ENCODE measurements around the gene RMRP. TPM values are rescaled to one million over a fixed set of nuclear protein-coding genes. Genes with fewer than 3 reads are reported as not detected.
A peak's percentile ranks its signal among the peaks of the same experiment; 100 is the strongest.

The RMRP gene
- total and polyA plus RNA-seq, 3 experiments from 2014 or later: 7,718 to 11,549 TPM; not detected in 1

DNA sequence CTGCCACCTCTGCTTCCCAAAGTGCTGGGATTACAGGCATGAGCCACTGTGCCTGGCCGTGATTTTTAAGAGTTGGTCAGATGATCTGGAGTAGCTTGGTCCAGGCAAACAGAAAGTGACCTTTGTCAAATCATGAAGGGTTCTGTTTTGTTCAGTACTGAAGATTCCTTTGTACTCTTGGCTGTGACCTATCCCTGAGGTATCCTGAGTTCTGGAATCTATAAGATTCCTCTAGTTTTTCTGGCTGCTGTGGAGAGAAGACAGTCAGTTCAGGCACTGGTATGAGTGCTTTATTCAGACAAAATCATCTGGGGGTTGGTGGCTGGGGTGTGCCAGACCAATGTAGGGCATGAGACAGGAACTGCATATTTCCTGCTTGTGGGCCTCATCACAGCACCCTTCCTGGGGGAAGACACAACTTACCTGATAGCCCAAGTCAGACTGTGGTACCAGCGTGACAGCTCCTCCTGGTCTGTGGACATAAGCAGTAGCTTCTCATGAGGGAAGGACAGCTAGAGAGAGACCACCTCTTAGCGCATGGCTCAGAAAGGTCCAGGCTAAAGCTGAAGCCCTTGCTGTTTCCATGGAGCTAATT is 4.0 kb upstream of the RMRP start:
- CTCF ChIA-PET: interaction anchor here (0.9 to 10.0 kb wide), 10 partner anchors 16 to 221 kb away, joined by 3 to 162 read pairs (median 4); partner anchors contain the start of genes CREB3, SIT1 and TLN1
- peaks cover 10% of the 10 kb centered on the region for H3K36me3 ChIP-seq (ENCODE audit: insufficient read depth, low read length)
- peaks cover 74 to 93% (median 89%) of the 10 kb centered on the region in 3 donors for H3K4me1 Mint-ChIP-seq
- H3K9me3 Mint-ChIP-seq: peaks cover 0 to 6% (median 4%) of the 10 kb centered on the region in 5 donors
- peak overlapping the region; percentile 24 for H3K4me3 ChIP-seq (ENCODE audit: low read length)
- H3K27ac ChIP-seq (ENCODE audit: low read depth, low read length): peak overlapping the region; percentile 7
- POLR2A ChIA-PET: interaction anchor here (1.1 to 1.2 kb wide), 2 partner anchors 15 to 58 kb away, joined by 3 read pairs; no protein-coding TSS in a partner anchor
- H3K36me3 Mint-ChIP-seq: peaks cover 11 to 29% (median 13%) of the 10 kb centered on the region in 3 donors
- H3K4me1 ChIP-seq (ENCODE audit: insufficient read depth, low read length): peaks cover 70% of the 10 kb centered on the region
- peaks cover 4 to 10% of the 10 kb centered on the region in 2 donors for H3K27me3 Mint-ChIP-seq
- H3K4me3 Mint-ChIP-seq: peak overlapping the region; percentile 72 to 91 (median 84)
- H3K9me3 ChIP-seq (ENCODE audit: low read length): no peaks in the 10 kb centered on the region
- no peaks in the 10 kb centered on the region for H3K27me3 ChIP-seq (ENCODE audit: insufficient read depth, low read length, poor library complexity, severe bottlenecking)
- DNase-seq: peak in 4 of 5 donors; percentile 28 to 68 (median 53)
- H3K27ac Mint-ChIP-seq: peak overlapping the region; percentile 83 to 100 (median 99)

DNA sequence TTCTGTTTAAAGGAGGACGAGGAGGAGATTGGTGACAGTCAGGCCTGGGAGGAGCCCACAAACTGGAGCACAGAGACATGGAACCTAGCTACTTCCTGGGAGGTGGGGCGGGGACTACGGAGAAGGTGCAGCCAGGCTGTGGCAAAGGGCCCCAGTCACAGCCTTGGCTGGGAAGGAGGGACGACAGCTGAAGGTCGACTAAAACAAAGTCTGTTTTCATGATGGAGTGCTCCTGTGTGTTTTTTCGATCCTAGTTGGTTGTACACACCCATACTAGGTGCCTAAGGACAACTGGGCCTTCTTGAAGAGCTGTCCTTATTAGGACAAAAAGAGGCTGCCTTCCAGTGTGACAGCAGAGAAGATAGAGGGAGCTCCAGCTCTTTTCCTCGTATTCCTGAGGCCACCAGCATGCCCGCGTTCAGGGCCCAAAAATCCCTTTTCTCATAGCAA is 3.2 kb upstream of the RMRP start:
- no peak overlapping the region for H3K4me3 ChIP-seq (ENCODE audit: low read length)
- ChIA-PET POLR2A (interaction anchor here (0.6 to 1.5 kb wide), 4 partner anchors 12 to 57 kb away, joined by 3 to 6 read pairs (median 3); no protein-coding TSS in a partner anchor), CTCF (interaction anchor here (0.9 to 10.0 kb wide), 14 partner anchors 15 to 544 kb away, joined by 3 to 162 read pairs (median 4); partner anchors contain the start of genes CREB3, SIT1 and TLN1)
- peaks cover 10% of the 10 kb centered on the region for H3K36me3 ChIP-seq (ENCODE audit: insufficient read depth, low read length)
- peak overlapping the region; percentile 40 to 100 (median 98) for H3K27ac Mint-ChIP-seq
- peaks cover 81 to 95% (median 93%) of the 10 kb centered on the region in 3 donors for H3K4me1 Mint-ChIP-seq
- H3K27me3 Mint-ChIP-seq: peaks cover 4 to 10% of the 10 kb centered on the region in 2 donors
- H3K9me3 ChIP-seq (ENCODE audit: low read length): no peaks in the 10 kb centered on the region
- H3K9me3 Mint-ChIP-seq: peaks cover 0 to 6% (median 4%) of the 10 kb centered on the region in 5 donors
- DNase-seq: no peak
- H3K4me3 Mint-ChIP-seq: peak overlapping the region; percentile 30 to 97 (median 70)
- H3K4me1 ChIP-seq (ENCODE audit: insufficient read depth, low read length): peaks cover 73% of the 10 kb centered on the region
- no peaks in the 10 kb centered on the region for H3K27me3 ChIP-seq (ENCODE audit: insufficient read depth, low read length, poor library complexity, severe bottlenecking)
- no peak overlapping the region for H3K27ac ChIP-seq (ENCODE audit: low read depth, low read length)
- peaks cover 11 to 29% (median 13%) of the 10 kb centered on the region in 3 donors for H3K36me3 Mint-ChIP-seq

DNA sequence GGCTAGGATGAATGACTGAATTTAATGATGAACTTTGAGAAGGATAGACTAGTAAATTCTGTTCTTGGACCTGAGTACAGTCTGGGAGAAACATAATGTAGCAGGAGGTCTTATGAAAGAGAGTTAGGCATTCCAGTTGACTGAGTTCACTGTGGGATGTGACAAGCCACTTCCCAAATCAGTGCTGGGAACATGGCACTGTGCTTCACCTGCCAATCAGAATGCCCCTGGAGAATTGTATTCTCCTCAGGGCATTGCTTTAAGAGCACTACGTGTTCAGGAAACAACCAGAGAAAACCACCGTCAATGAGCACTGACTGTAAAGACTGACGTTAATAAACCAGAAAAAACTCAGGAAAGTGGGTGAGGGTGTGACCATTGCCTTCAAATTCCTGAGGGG is 1.5 kb upstream of the RMRP start:
- Histone ChIP-seq H3K9me3 (ENCODE audit: low read length) (no peaks in the 10 kb centered on the region), H3K36me3 (ENCODE audit: insufficient read depth, low read length) (peaks cover 10% of the 10 kb centered on the region), H3K4me1 (ENCODE audit: insufficient read depth, low read length) (peaks cover 67% of the 10 kb centered on the region), H3K27ac (ENCODE audit: low read depth, low read length) (no peak overlapping the region), H3K27me3 (ENCODE audit: insufficient read depth, low read length, poor library complexity, severe bottlenecking) (no peaks in the 10 kb centered on the region), H3K4me3 (ENCODE audit: low read length) (peak overlapping the region; percentile 90)
- Mint-ChIP-seq H3K36me3 (peaks cover 11 to 29% (median 13%) of the 10 kb centered on the region in 3 donors), H3K27ac (peak overlapping the region; percentile 94 to 100 (median 98)), H3K9me3 (peaks cover 0 to 6% (median 4%) of the 10 kb centered on the region in 5 donors), H3K4me1 (peaks cover 75 to 88% (median 85%) of the 10 kb centered on the region in 3 donors), H3K4me3 (peak overlapping the region; percentile 84 to 97 (median 92)), H3K27me3 (peaks cover 4 to 10% of the 10 kb centered on the region in 2 donors)
- CTCF ChIA-PET: interaction anchor here (0.9 to 10.0 kb wide), 21 partner anchors 7 to 556 kb away, joined by 3 to 162 read pairs (median 10); partner anchors contain the start of genes ARHGEF39, CD72, CREB3 and SIT1
- POLR2A ChIA-PET: interaction anchor here (1.2 to 5.1 kb wide), 5 partner anchors 10 to 72 kb away, joined by 3 to 53 read pairs (median 6); partner anchors contain the start of genes CREB3 and TLN1
- no peak for DNase-seq

DNA sequence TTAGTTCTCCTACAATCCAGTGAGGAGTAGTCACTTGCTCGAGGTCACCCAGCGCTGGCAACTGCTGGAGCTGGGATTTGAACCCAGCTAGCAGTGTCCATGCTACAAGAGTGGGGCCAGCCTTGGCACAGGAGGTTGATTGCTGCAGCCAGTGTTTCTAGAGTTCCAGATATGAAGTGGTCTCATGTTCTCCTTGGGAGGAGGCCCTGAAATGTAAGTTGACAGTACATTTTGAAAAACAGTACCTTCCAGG is 1.1 kb upstream of the RMRP start:
- Mint-ChIP-seq H3K9me3 (peaks cover 0 to 6% (median 4%) of the 10 kb centered on the region in 5 donors), H3K36me3 (peaks cover 11 to 29% (median 13%) of the 10 kb centered on the region in 3 donors), H3K4me1 (peaks cover 72 to 88% (median 84%) of the 10 kb centered on the region in 3 donors), H3K27ac (peak overlapping the region; percentile 94 to 100 (median 98)), H3K27me3 (peaks cover 4 to 10% of the 10 kb centered on the region in 2 donors), H3K4me3 (peak overlapping the region; percentile 84 to 97 (median 92))
- H3K4me1 ChIP-seq (ENCODE audit: insufficient read depth, low read length): peaks cover 69% of the 10 kb centered on the region
- no peaks in the 10 kb centered on the region for H3K27me3 ChIP-seq (ENCODE audit: insufficient read depth, low read length, poor library complexity, severe bottlenecking)
- POLR2A ChIA-PET: interaction anchor here (1.2 to 5.1 kb wide), 9 partner anchors 10 to 73 kb away, joined by 3 to 53 read pairs (median 6); partner anchors contain the start of genes CREB3, TESK1 and TLN1
- H3K9me3 ChIP-seq (ENCODE audit: low read length): no peaks in the 10 kb centered on the region
- H3K36me3 ChIP-seq (ENCODE audit: insufficient read depth, low read length): peaks cover 10% of the 10 kb centered on the region
- no peak for DNase-seq
- H3K4me3 ChIP-seq (ENCODE audit: low read length): peak overlapping the region; percentile 90
- CTCF ChIA-PET: interaction anchor here (0.9 to 10.0 kb wide), 22 partner anchors 7 to 556 kb away, joined by 3 to 162 read pairs (median 10); partner anchors contain the start of genes ARHGEF39, CD72, CREB3 and SIT1
- H3K27ac ChIP-seq (ENCODE audit: low read depth, low read length): peak overlapping the region; percentile 99

DNA sequence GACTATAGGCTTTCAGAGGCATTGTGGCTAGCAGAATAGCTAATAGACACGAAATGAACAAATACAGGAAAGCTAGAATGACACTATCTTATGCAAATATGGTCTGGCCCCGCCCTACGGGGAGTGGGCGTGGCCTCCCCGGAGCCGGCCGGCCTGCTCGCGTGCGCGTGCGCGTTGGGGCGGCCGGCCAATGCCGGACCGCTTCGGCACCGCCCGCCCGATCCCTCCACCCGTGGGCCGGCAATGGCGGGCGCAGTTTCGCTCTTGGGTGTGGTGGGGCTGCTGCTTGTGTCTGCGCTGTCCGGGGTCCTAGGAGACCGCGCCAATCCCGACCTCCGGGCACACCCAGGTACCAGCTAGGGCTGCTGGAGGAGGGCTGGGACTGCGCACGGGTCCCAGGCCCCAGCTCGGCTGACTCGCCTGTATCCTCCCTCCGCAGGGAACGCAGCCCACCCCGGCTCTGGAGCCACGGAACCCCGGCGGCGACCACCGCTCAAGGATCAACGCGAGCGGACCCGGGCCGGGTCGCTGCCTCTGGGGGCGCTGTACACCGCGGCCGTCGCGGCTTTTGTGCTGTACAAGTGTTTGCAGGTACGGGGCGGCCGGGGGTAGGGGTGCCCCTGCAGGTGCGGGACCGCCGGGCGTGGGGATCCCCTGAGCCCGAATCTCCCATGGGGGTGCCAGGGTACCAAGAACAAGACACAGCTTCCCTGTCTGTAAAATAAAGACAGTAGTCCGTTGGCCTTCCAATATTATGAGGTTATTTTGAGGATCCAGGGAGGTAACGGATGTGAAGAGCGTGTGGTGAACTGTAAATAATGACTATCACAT is 533 bp upstream of the RMRP start, which contains the start of gene CCDC107:
Gene CCDC107 (plus strand): TSS at position 156 of the 831 bp plus-strand sequence. CDS start 88 bp downstream, at position 244.
- peaks cover 11 to 29% (median 13%) of the 10 kb centered on the region in 3 donors for H3K36me3 Mint-ChIP-seq
- peaks cover 67 to 86% (median 79%) of the 10 kb centered on the region in 3 donors for H3K4me1 Mint-ChIP-seq
- Histone ChIP-seq H3K27ac (ENCODE audit: low read depth, low read length) (peak within 1 kb of the TSS; percentile 99), H3K27me3 (ENCODE audit: insufficient read depth, low read length, poor library complexity, severe bottlenecking) (no peaks in the 10 kb centered on the region), H3K36me3 (ENCODE audit: insufficient read depth, low read length) (peaks cover 10% of the 10 kb centered on the region), H3K9me3 (ENCODE audit: low read length) (no peaks in the 10 kb centered on the region), H3K4me3 (ENCODE audit: low read length) (peak within 1 kb of the TSS; percentile 90), H3K4me1 (ENCODE audit: insufficient read depth, low read length) (peaks cover 65% of the 10 kb centered on the region)
- peaks cover 4 to 10% of the 10 kb centered on the region in 2 donors for H3K27me3 Mint-ChIP-seq
- H3K4me3 Mint-ChIP-seq: peak within 1 kb of the TSS; percentile 84 to 97 (median 92)
- ChIA-PET POLR2A (interaction anchor here (0.6 to 5.1 kb wide), 14 partner anchors 9 to 73 kb away, joined by 3 to 53 read pairs (median 6); partner anchors contain the start of genes CREB3, TESK1 and TLN1), CTCF (interaction anchor here (0.9 to 10.0 kb wide), 31 partner anchors 8 to 555 kb away, joined by 3 to 162 read pairs (median 7); partner anchors contain the start of genes ARHGEF39, CD72, CREB3 and GBA2)
- peak within 1 kb of the TSS; percentile 97 to 100 (median 99) for H3K27ac Mint-ChIP-seq
- peaks cover 0 to 6% (median 4%) of the 10 kb centered on the region in 5 donors for H3K9me3 Mint-ChIP-seq
- DNase-seq: peak; percentile 79 to 89 (median 87)

DNA sequence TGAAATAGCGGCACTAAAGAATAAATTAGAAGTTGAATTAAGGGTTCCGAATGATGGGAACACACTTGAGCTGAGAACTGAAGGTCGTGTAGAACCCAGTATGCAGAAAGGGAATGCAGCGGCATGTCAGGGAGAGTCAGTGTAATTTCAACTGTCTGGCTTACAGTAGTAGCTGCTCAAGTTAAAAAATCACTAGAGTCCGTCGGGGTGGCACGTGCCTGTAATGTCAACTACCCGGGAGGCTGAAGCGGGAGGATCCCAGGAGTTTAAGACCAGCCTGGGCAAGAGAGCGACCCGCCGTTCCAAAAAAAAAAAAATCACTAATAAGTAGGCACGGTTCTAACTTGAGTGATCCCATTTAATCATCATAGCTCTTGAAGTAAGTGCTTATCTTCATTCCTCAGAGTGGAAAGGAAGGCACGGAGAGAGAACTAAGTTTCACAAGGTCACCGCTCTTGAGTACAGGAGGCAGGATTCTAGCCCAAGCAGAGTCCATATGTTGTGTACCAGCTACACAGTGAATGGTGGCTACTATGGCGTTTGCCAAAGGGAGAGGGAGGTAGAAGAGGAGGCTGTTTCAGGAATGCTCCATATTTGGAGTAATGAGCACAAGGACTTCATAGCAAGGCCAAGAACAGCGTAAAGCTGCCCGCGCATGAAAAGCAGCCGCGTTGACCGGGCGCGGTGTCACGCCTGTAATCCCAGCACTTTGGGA is 831 bp downstream of the RMRP start:
- no peaks in the 10 kb centered on the region for H3K27me3 ChIP-seq (ENCODE audit: insufficient read depth, low read length, poor library complexity, severe bottlenecking)
- H3K4me3 Mint-ChIP-seq: peak overlapping the region; percentile 84 to 97 (median 92)
- H3K36me3 ChIP-seq (ENCODE audit: insufficient read depth, low read length): peaks cover 10% of the 10 kb centered on the region
- POLR2A ChIA-PET: interaction anchor here (0.6 to 5.1 kb wide), 7 partner anchors 10 to 102 kb away, joined by 3 to 53 read pairs (median 8); partner anchors contain the start of genes CREB3 and TLN1
- no peaks in the 10 kb centered on the region for H3K9me3 ChIP-seq (ENCODE audit: low read length)
- CTCF ChIA-PET: interaction anchor here (0.9 to 10.0 kb wide), 18 partner anchors 9 to 225 kb away, joined by 3 to 162 read pairs (median 12); partner anchors contain the start of genes ARHGEF39, CD72, CREB3 and GBA2
- peaks cover 11 to 29% (median 13%) of the 10 kb centered on the region in 3 donors for H3K36me3 Mint-ChIP-seq
- peaks cover 56 to 75% (median 67%) of the 10 kb centered on the region in 3 donors for H3K4me1 Mint-ChIP-seq
- peak overlapping the region; percentile 97 to 100 (median 99) for H3K27ac Mint-ChIP-seq
- H3K9me3 Mint-ChIP-seq: peaks cover 0 to 6% (median 4%) of the 10 kb centered on the region in 5 donors
- H3K27me3 Mint-ChIP-seq: peaks cover 4 to 9% of the 10 kb centered on the region in 2 donors
- peaks cover 59% of the 10 kb centered on the region for H3K4me1 ChIP-seq (ENCODE audit: insufficient read depth, low read length)
- peak overlapping the region; percentile 99 for H3K27ac ChIP-seq (ENCODE audit: low read depth, low read length)
- DNase-seq: no peak
- peak overlapping the region; percentile 90 for H3K4me3 ChIP-seq (ENCODE audit: low read length)

Data from CD8-positive, alpha-beta memory T cell (primary cell).